ENCODE data around the gene SLC6A19. TPM values are rescaled to one million over a fixed set of nuclear protein-coding genes. Genes with fewer than 3 reads are reported as not detected.
A peak's percentile ranks its signal among the peaks of the same experiment; 100 is the strongest.

Gene SLC6A19
- total and polyA plus RNA-seq, 9 of the 15 experiments (the other 6 are each of a cell fraction or from before 2014, with no cell fraction given), result 0.03 to 1.6 (median 0.59) TPM

GRCh38 chr5:1174122-1174936 lies 27.1 kb upstream of the SLC6A19 start (continued):
- TF ChIP-seq RBM22 (IDR thresholded peaks at IDR 0.05; ENCODE audit: low read depth, low read length, poor library complexity, severe bottlenecking), result no peak
- no peak for TF ChIP-seq ZNF224 (CRISPR knock-in tag; IDR thresholded peaks at IDR 0.05)
- no peak for TF ChIP-seq NR4A1 (CRISPR knock-in tag; IDR thresholded peaks at IDR 0.05)
- TF ChIP-seq NR4A1 (tag; IDR thresholded peaks at IDR 0.05), result no peak
- no peak for TF ChIP-seq ZBTB1 (CRISPR knock-in tag; IDR thresholded peaks at IDR 0.05; ENCODE audit: borderline replicate concordance, low read depth)
- TF ChIP-seq ARID1B (IDR thresholded peaks at IDR 0.05), result peak; percentile 55
- TF ChIP-seq ZBTB5 (IDR thresholded peaks at IDR 0.05), result no peak
- TF ChIP-seq NKRF (IDR thresholded peaks at IDR 0.05; ENCODE audit: borderline replicate concordance), result no peak
- 0 out of 2 replicates have a peak, but pooled peaks have one; percentile 35 for TF ChIP-seq MAX (CRISPR knock-in tag; IDR thresholded peaks at IDR 0.05)
- peak; percentile 42; the same call in 1 of the 2 replicates for TF ChIP-seq LEF1 (IDR thresholded peaks at IDR 0.05)
- TF ChIP-seq ZMIZ1 (IDR thresholded peaks at IDR 0.05; ENCODE audit: low read depth in 2 of 2, low read length in 2 of 2), result no peak
- TF ChIP-seq ATF3 (IDR thresholded peaks at IDR 0.05), result peak; percentile 91
- peak; percentile 95 for TF ChIP-seq ATF3 (CRISPR knock-in tag; conservative IDR thresholded peaks at IDR 0.05)
- no peak for TF ChIP-seq RBM14 (IDR thresholded peaks at IDR 0.05; ENCODE audit: borderline replicate concordance, insufficient read depth, low read depth, low read length)
- TF ChIP-seq SNAPC5 (CRISPR knock-in tag; IDR thresholded peaks at IDR 0.05), result no peak

Measured in K562 (cell line).